H9 (cell line): ENCODE results near the gene TTC33. TPM values are rescaled to one million over a fixed set of nuclear protein-coding genes. Genes with fewer than 3 reads are reported as not detected.

Experiments
- DNase-seq: peaks from one replicate; pipeline ENCODE4 v3.0.0-alpha.2; 2017
- H2AFZ ChIP-seq: one replicate; pipeline ENCODE4 v1.6.1; 2013; ENCODE audit warnings: mild to moderate bottlenecking, low read length, control low read depth, moderate library complexity
- H2AK5ac ChIP-seq: 2 replicates; pipeline ENCODE4 v1.6.1; 2013; ENCODE audit warnings: low read length, control low read depth, mixed read lengths; ENCODE audit not compliant: insufficient read length
- H2BK120ac ChIP-seq: one replicate; pipeline ENCODE4 v1.6.1; 2013; ENCODE audit warnings: low read depth, mild to moderate bottlenecking, low read length, control low read depth, inconsistent platforms; ENCODE audit not compliant: poor library complexity, severe bottlenecking
- H2BK12ac ChIP-seq: 2 replicates; pipeline ENCODE4 v1.6.1; 2013; ENCODE audit warnings: low read length, control low read depth, mixed read lengths, low read depth; ENCODE audit not compliant: insufficient read length
- H2BK15ac ChIP-seq: 2 replicates; pipeline ENCODE4 v1.6.1; 2013; ENCODE audit warnings: low read depth, low read length, control low read depth
- H2BK20ac ChIP-seq: one replicate; pipeline ENCODE4 v1.6.1; 2013; ENCODE audit warnings: low read depth, mild to moderate bottlenecking, low read length, control low read depth, inconsistent platforms; ENCODE audit not compliant: poor library complexity, severe bottlenecking
- H2BK5ac ChIP-seq: 2 replicates; pipeline ENCODE4 v1.6.1; 2013; ENCODE audit warnings: low read length, control low read depth, mixed read lengths; ENCODE audit not compliant: insufficient read length
- H3K14ac ChIP-seq: 2 replicates; pipeline ENCODE4 v1.6.1; 2013; ENCODE audit warnings: low read length, control low read depth; ENCODE audit not compliant: insufficient read depth
- H3K18ac ChIP-seq: 2 replicates; pipeline ENCODE4 v1.6.1; 2013; ENCODE audit warnings: low read depth, mild to moderate bottlenecking, mixed read lengths, low read length, control low read depth; ENCODE audit not compliant: insufficient read length
- H3K23ac ChIP-seq: 2 replicates; pipeline ENCODE4 v1.6.1; 2013; ENCODE audit warnings: low read length, control low read depth, mixed read lengths, low read depth; ENCODE audit not compliant: insufficient read length
- H3K23me2 ChIP-seq: 2 replicates; pipeline ENCODE4 v1.6.1; 2013; ENCODE audit warnings: low read depth, mild to moderate bottlenecking, mixed read lengths, low read length, control low read depth; ENCODE audit not compliant: insufficient read length, poor library complexity, severe bottlenecking
- H3K27ac ChIP-seq: 2 replicates; pipeline ENCODE4 v1.5.1; 2013; ENCODE audit warnings: low read length, control low read depth, mixed read lengths, low read depth; ENCODE audit not compliant: insufficient read length
- H3K27me3 ChIP-seq: 2 replicates; pipeline ENCODE4 v1.6.1; 2013; ENCODE audit warnings: low read length, control low read depth, inconsistent platforms; ENCODE audit not compliant: insufficient read depth
- H3K4ac ChIP-seq: 2 replicates; pipeline ENCODE4 v1.6.1; 2013; ENCODE audit warnings: low read depth, mild to moderate bottlenecking, control low read depth, inconsistent platforms, low read length, moderate library complexity
- H3K4me1 ChIP-seq: 2 replicates; pipeline ENCODE4 v1.6.1; 2013; ENCODE audit warnings: low read length, control low read depth, inconsistent platforms; ENCODE audit not compliant: insufficient read depth
- H3K4me2 ChIP-seq: 2 replicates; pipeline ENCODE4 v1.6.1; 2013; ENCODE audit warnings: low read length, control low read depth, mixed read lengths; ENCODE audit not compliant: insufficient read length, insufficient read depth
- H3K56ac ChIP-seq: 2 replicates; pipeline ENCODE4 v1.6.1; 2013; ENCODE audit warnings: low read depth, mild to moderate bottlenecking, mixed read lengths, low read length, control low read depth; ENCODE audit not compliant: insufficient read length
- H3K79me1 ChIP-seq: 2 replicates; pipeline ENCODE4 v1.6.1; 2013; ENCODE audit warnings: low read depth, mild to moderate bottlenecking, moderate library complexity, low read length, control low read depth, inconsistent platforms; ENCODE audit not compliant: insufficient read depth, poor library complexity, severe bottlenecking
- H3K79me2 ChIP-seq: 2 replicates; pipeline ENCODE4 v1.6.1; 2013; ENCODE audit warnings: low read length, control low read depth, inconsistent platforms; ENCODE audit not compliant: insufficient read depth
- H3K9ac ChIP-seq: 2 replicates; pipeline ENCODE4 v1.6.1; 2013; ENCODE audit warnings: low read length, control low read depth, mixed read lengths; ENCODE audit not compliant: insufficient read length; ENCODE audit errors: extremely low read depth
- H3K9me3 ChIP-seq: one replicate; pipeline ENCODE4 v1.6.1; 2013; ENCODE audit warnings: low read depth, low read length, inconsistent platforms; ENCODE audit not compliant: control insufficient read depth
- H3T11ph ChIP-seq: one replicate; pipeline ENCODE4 v1.6.1; 2013; ENCODE audit warnings: mild to moderate bottlenecking, low read length, control low read depth, inconsistent platforms
- H4K20me1 ChIP-seq: one replicate; pipeline ENCODE4 v1.6.1; 2013; ENCODE audit not compliant: control insufficient read depth, insufficient read length, insufficient read depth
- H4K5ac ChIP-seq: 2 replicates; pipeline ENCODE4 v1.6.1; 2013; ENCODE audit warnings: low read depth, mild to moderate bottlenecking, mixed read lengths, low read length, control low read depth; ENCODE audit not compliant: insufficient read length
- H4K8ac ChIP-seq: replicated peaks from 2 replicates; pipeline ENCODE4 v1.6.1; 2013; ENCODE audit warnings: low read length, control low read depth, mixed read lengths, low read depth; ENCODE audit not compliant: insufficient read length
- H4K91ac ChIP-seq: 2 replicates; pipeline ENCODE4 v1.6.1; 2013; ENCODE audit warnings: low read depth, mild to moderate bottlenecking, moderate library complexity, mixed read lengths, low read length, control low read depth; ENCODE audit not compliant: insufficient read length
- H3K27ac Mint-ChIP-seq, 3 experiments: 2 replicates in 2 of 3; 3 replicates in 1 of 3; pipeline ENCODE4 v1.8.0; 2020 to 2021; ENCODE audit warnings: mixed read lengths in 3 of 3, mild to moderate bottlenecking in 1 of 3, moderate library complexity in 1 of 3
- H3K27me3 Mint-ChIP-seq: 2 replicates; pipeline ENCODE4 v1.8.0; 2021; ENCODE audit warnings: low read depth, mild to moderate bottlenecking, moderate library complexity, mixed read lengths
- H3K36me3 Mint-ChIP-seq, 3 experiments: 2 replicates in 2 of 3; 3 replicates in 1 of 3; pipeline ENCODE4 v1.8.0; 2020 to 2021; ENCODE audit warnings: low read depth in 3 of 3, mixed read lengths in 3 of 3; ENCODE audit not compliant: insufficient read depth in 1 of 3
- H3K4me1 Mint-ChIP-seq, 2 experiments: 2 replicates each; pipeline ENCODE4 v1.8.0; 2020; ENCODE audit warnings: mixed read lengths in 2 of 2
- H3K4me3 Mint-ChIP-seq, 2 experiments: 2 replicates in 1 of 2; 3 replicates in 1 of 2; pipeline ENCODE4 v1.8.0; 2020 to 2021; ENCODE audit warnings: mild to moderate bottlenecking in 2 of 2, mixed read lengths in 2 of 2, moderate library complexity in 1 of 2
- H3K9me3 Mint-ChIP-seq, 2 experiments: 2 replicates in 1 of 2; 3 replicates in 1 of 2; pipeline ENCODE4 v1.8.0; 2020; ENCODE audit warnings: mild to moderate bottlenecking in 2 of 2, mixed read lengths in 2 of 2, moderate library complexity in 1 of 2
- WGBS: extraction: QIAGEN DNeasy Blood & Tissue Kit; methylation state at CpG from one replicate; pipeline ENCODE4 v1.1.7; 2013; ENCODE audit warnings: missing lambda C conversion rate, low lambda C conversion rate, mixed read lengths; ENCODE audit not compliant: insufficient read length; ENCODE audit errors: extremely low coverage; 5-methylcytosine and 5-hydroxymethylcytosine counted together
- total RNA-seq: library from RNA; stranded (reverse); gene quantifications from 2 replicates; pipeline ENCODE4 v1.2.1, GENCODE V29; 2021
- TF ChIP-seq, protein P1 (sequence below): fragments of 200-600 bp; sonication (generic); conservative IDR thresholded peaks from 3 replicates; pipeline ENCODE4 v1.8.0; 2021; ENCODE audit warnings: antibody characterized with exemption, mild to moderate bottlenecking

Gene TTC33
- total RNA-seq, 1 experiment from 2014 or later: 7.3 TPM

DNA sequence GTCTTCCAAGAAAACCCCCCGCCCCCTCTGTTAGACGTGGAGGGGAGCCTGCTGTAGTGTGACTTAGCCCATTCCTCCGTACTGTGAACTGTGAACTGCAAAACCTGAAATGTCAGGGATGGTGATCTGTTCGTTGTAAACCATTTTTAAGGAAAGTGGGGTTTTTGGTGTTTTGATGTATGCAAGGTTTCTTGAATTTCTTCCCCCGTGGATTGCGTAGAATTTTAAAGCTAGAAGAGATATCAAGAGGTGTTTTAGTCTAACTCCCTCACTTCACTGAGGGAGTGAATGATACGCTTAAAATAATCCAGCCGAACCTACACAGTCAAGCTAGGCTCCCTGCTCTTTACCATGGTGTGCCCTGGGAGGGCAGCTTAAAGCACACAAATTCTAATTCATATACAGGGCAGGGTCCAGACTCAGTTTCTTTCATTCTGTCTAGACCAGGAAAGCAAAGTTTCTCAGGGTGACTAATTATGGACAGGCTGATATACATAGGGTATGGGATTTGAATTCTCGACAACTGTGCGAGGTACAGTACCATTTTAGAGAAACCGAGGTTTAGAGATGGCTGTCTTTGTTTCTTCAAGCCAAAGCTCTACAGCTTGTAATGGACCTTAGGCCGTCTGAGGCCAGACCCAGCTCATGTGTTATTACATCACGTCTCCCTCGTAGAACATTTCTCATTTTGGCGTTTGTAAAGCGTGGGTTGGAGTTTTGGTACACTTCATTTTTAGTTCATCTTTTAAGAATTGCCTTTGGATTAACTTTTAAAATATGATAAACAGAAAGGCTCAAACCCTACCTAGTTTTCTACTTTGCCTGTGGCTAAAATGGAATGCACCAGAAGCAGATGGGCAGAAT is 73.4 kb downstream of the TTC33 start:
- no peak overlapping the region for H4K5ac ChIP-seq
- H2BK120ac ChIP-seq: no peak overlapping the region
- no peaks in the 10 kb centered on the region for H4K20me1 ChIP-seq
- H3K23ac ChIP-seq: no peak overlapping the region
- no peak overlapping the region for H4K8ac ChIP-seq
- H3K4me1 ChIP-seq: no peaks in the 10 kb centered on the region
- no peak overlapping the region for H4K91ac ChIP-seq
- no peaks in the 10 kb centered on the region for H3K79me1 ChIP-seq
- TF ChIP-seq, protein P1, sequence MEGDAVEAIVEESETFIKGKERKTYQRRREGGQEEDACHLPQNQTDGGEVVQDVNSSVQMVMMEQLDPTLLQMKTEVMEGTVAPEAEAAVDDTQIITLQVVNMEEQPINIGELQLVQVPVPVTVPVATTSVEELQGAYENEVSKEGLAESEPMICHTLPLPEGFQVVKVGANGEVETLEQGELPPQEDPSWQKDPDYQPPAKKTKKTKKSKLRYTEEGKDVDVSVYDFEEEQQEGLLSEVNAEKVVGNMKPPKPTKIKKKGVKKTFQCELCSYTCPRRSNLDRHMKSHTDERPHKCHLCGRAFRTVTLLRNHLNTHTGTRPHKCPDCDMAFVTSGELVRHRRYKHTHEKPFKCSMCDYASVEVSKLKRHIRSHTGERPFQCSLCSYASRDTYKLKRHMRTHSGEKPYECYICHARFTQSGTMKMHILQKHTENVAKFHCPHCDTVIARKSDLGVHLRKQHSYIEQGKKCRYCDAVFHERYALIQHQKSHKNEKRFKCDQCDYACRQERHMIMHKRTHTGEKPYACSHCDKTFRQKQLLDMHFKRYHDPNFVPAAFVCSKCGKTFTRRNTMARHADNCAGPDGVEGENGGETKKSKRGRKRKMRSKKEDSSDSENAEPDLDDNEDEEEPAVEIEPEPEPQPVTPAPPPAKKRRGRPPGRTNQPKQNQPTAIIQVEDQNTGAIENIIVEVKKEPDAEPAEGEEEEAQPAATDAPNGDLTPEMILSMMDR: no peak
- no peak overlapping the region for H2BK5ac ChIP-seq
- H3K9ac ChIP-seq: no peak overlapping the region
- H3K9me3 ChIP-seq: no peaks in the 10 kb centered on the region
- Mint-ChIP-seq H3K36me3 (peaks cover 0 to 3% (median 0%) of the 10 kb centered on the region in 3 experiments; a peak in 1 of 7 replicates), H3K27me3 (peaks cover 54% of the 10 kb centered on the region), H3K9me3 (peaks cover 3% of the 10 kb centered on the region in 2 experiments; a peak in 3 of 5 replicates), H3K4me1 (peaks cover 29 to 33% of the 10 kb centered on the region in 2 experiments), H3K27ac (no peak overlapping the region), H3K4me3 (peak overlapping the region; percentile 81 to 89)
- H3K27me3 ChIP-seq: peaks cover 29% of the 10 kb centered on the region
- no peak overlapping the region for H3K27ac ChIP-seq
- H3K14ac ChIP-seq: no peak overlapping the region
- H2AK5ac ChIP-seq: no peak overlapping the region
- H3K4ac ChIP-seq: no peak overlapping the region
- no peaks in the 10 kb centered on the region for H3K79me2 ChIP-seq
- H2BK20ac ChIP-seq: no peak overlapping the region
- no peak overlapping the region for H2BK12ac ChIP-seq
- H3K56ac ChIP-seq: no peak overlapping the region
- WGBS: no CpG with 5 or more reads among the region's 16 CpGs
- DNase-seq: no peak
- H3T11ph ChIP-seq: no peak overlapping the region
- no peak overlapping the region for H3K18ac ChIP-seq
- H3K23me2 ChIP-seq: peaks cover 27% of the 10 kb centered on the region
- no peak overlapping the region for H2AFZ ChIP-seq
- H3K4me2 ChIP-seq: peak overlapping the region; percentile 65
- H2BK15ac ChIP-seq: no peak overlapping the region
